Measurements from ENCODE around the gene CHD9.
"Not testable (repeated sequence)": the region's sequence is repeated elsewhere in the genome, so short reads cannot be mapped to it uniquely, and the experiment has no call there.

The CHD9 gene

GRCh38 chr16:53135329-53135728, 80.5 kb downstream of the CHD9 start:
- no peak for DNase-seq

- DNase-seq, result no peak
These were observed 88.2 kb downstream of the CHD9 start for GRCh38 chr16:53142823-53143568.

- DNase-seq, result no peak
These were observed 92.8 kb downstream of the CHD9 start for GRCh38 chr16:53147500-53148065.

GRCh38 chr16:53150769-53151168, 96.0 kb downstream of the CHD9 start:
- DNase-seq, result no peak

GRCh38 chr16:53152329-53152728, 97.5 kb downstream of the CHD9 start:
- no peak for DNase-seq

- DNase-seq, result no peak
These were observed 98.3 kb downstream of the CHD9 start for GRCh38 chr16:53153130-53153529.

- DNase-seq, result no peak
These were observed 99.7 kb downstream of the CHD9 start for GRCh38 chr16:53154513-53154912.

- peak; percentile 15 to 41 (median 41) for DNase-seq
These were observed 101.7 kb downstream of the CHD9 start for GRCh38 chr16:53156516-53156915.

GRCh38 chr16:53159781-53160436, 105.1 kb downstream of the CHD9 start:
- peak; percentile 68 to 72 (median 72) for DNase-seq

GRCh38 chr16:53166099-53166498, 111.3 kb downstream of the CHD9 start:
- DNase-seq, result no peak

- no peak for DNase-seq
These were observed 114.0 kb downstream of the CHD9 start for GRCh38 chr16:53168744-53169143.

- no peak for DNase-seq
These were observed 117.7 kb downstream of the CHD9 start for GRCh38 chr16:53172517-53172916.

GRCh38 chr16:53175118-53175517, 120.3 kb downstream of the CHD9 start:
- DNase-seq, result no peak

- no peak for DNase-seq
These were observed 121.6 kb downstream of the CHD9 start for GRCh38 chr16:53176434-53176833.

- DNase-seq, result no peak
These were observed 128.7 kb downstream of the CHD9 start for GRCh38 chr16:53183442-53183841.

GRCh38 chr16:53185741-53186140, 130.9 kb downstream of the CHD9 start:
- DNase-seq, result not testable (repeated sequence)

- no peak for DNase-seq
These were observed 133.0 kb downstream of the CHD9 start for GRCh38 chr16:53187775-53188174.

- DNase-seq, result no peak
These were observed 136.6 kb downstream of the CHD9 start for GRCh38 chr16:53191413-53191812.

- no peak for DNase-seq
These were observed 144.1 kb downstream of the CHD9 start for GRCh38 chr16:53198933-53199332.

- no peak for DNase-seq
These were observed 147.1 kb downstream of the CHD9 start for GRCh38 chr16:53201900-53202299.

- DNase-seq, result peak; percentile 7 to 57 (median 28)
These were observed 147.6 kb downstream of the CHD9 start for GRCh38 chr16:53202398-53202797.

- DNase-seq, result peak; percentile 82 to 90 (median 84)
These were observed 153.3 kb downstream of the CHD9 start for GRCh38 chr16:53207810-53208752.

- no peak for DNase-seq
These were observed 154.6 kb downstream of the CHD9 start for GRCh38 chr16:53209429-53209828.
